GM13976 (cell line): ENCODE measurements around the gene ATF7.

Experiments used
- DNase-seq: peaks from one replicate; pipeline ENCODE4 v3.0.0; 2012; ENCODE audit warnings: low spot score
- CTCF ChIP-seq: IDR thresholded peaks from 2 replicates; pipeline ENCODE4 v1.5.1; 2012; ENCODE audit warnings: borderline replicate concordance, mild to moderate bottlenecking; ENCODE audit not compliant: insufficient read depth; ENCODE audit errors: extremely low read depth, missing control alignments, control extremely low read depth
- in situ Hi-C: fragments of 300-500 bp; cut with MboI; formaldehyde crosslinking; loops from one replicate; pipeline ENCODE4 v1.12.0; 2022; ENCODE audit warnings: low sequenced_read_pairs, mixed read lengths, inconsistent platforms; ENCODE audit not compliant: unreplicated experiment

The ATF7 gene

GRCh38 chr12:53623548-53624385 lies 2.4 kb downstream of the ATF7 start:
- TF ChIP-seq CTCF: no peak
- DNase-seq: no peak
- in situ Hi-C loops: no loop called here

- in situ Hi-C loops: no loop called here
- no peak for TF ChIP-seq CTCF
- no peak for DNase-seq
These were observed 3.5 kb downstream of the ATF7 start for GRCh38 chr12:53622724-53623123.

- no peak for TF ChIP-seq CTCF
- in situ Hi-C loops: no loop called here
- DNase-seq: no peak
These were observed 7.9 kb downstream of the ATF7 start for GRCh38 chr12:53618275-53618674.

GRCh38 chr12:53617700-53618099 lies 8.5 kb downstream of the ATF7 start:
- TF ChIP-seq CTCF: no peak
- in situ Hi-C loops: no loop called here
- no peak for DNase-seq

- DNase-seq: no peak
- in situ Hi-C loops: no loop called here
- no peak for TF ChIP-seq CTCF
These were observed 9.2 kb downstream of the ATF7 start for GRCh38 chr12:53616950-53617349.

GRCh38 chr12:53613821-53614220 lies 12.4 kb downstream of the ATF7 start:
- TF ChIP-seq CTCF: no peak
- no peak for DNase-seq
- in situ Hi-C loops: no loop called here

- TF ChIP-seq CTCF: no peak
- no peak for DNase-seq
- in situ Hi-C loops: no loop called here
These were observed 13.2 kb downstream of the ATF7 start for GRCh38 chr12:53612978-53613377.
